CD4-positive, alpha-beta T cell (primary cell): ENCODE data around the gene FKBP1A. TPM values are rescaled to one million over a fixed set of nuclear protein-coding genes. Genes with fewer than 3 reads are reported as not detected.

Experiments used
- ATAC-seq: fragments of 200-7000 bp; cut with Tn5 transposase; one replicate; pipeline ENCODE4 v1.10.0; 2022; ENCODE audit warnings: mild to moderate bottlenecking; ENCODE audit not compliant: poor library complexity
- CTCF ChIA-PET: fragments of 350-600 bp; sonication (Branson Sonifier 250); formaldehyde crosslinking; loops from one replicate; lab custom pipeline; 2021; ENCODE audit warnings: antibody characterized with exemption, inconsistent platforms; lab: Charles Lee
- POLR2A ChIA-PET: fragments of 350-600 bp; sonication (Branson Sonifier 250); formaldehyde crosslinking; loops from one replicate; lab custom pipeline; 2021; ENCODE audit warnings: antibody characterized with exemption, inconsistent platforms; lab: Charles Lee
- DNase-seq, 14 experiments: peaks; one replicate each; pipeline ENCODE4 v3.0.0-alpha.2; 2013 to 2020; ENCODE audit warnings: mixed read lengths in 2 of 14
- H3K27ac ChIP-seq, 2 donors: one replicate each; pipeline versions ENCODE4 v1.5.1 to v1.7.0; 2013; ENCODE audit warnings: low read length in 2 of 2, low read depth in 1 of 2, mild to moderate bottlenecking in 1 of 2
- H3K27me3 ChIP-seq, 2 experiments: 1 replicate in 1 of 2; 2 replicates in 1 of 2; pipeline versions ENCODE4 v1.6.1 to v1.7.0; 2013; ENCODE audit warnings: low read length in 2 of 2, control low read depth in 1 of 2, mild to moderate bottlenecking in 1 of 2, moderate library complexity in 1 of 2; ENCODE audit not compliant: insufficient read depth in 2 of 2, control insufficient read depth in 1 of 2
- H3K36me3 ChIP-seq: one replicate; pipeline ENCODE4 v1.6.1; 2013; ENCODE audit warnings: low read length, control low read depth; ENCODE audit not compliant: insufficient read depth
- H3K4me1 ChIP-seq: one replicate; pipeline ENCODE4 v1.6.1; 2013; ENCODE audit warnings: low read length, control low read depth; ENCODE audit not compliant: insufficient read depth
- H3K4me3 ChIP-seq: one replicate; pipeline ENCODE4 v1.5.1; 2013; ENCODE audit warnings: mild to moderate bottlenecking, low read length, moderate library complexity
- H3K9me3 ChIP-seq, 2 experiments: 1 replicate in 1 of 2; 2 replicates in 1 of 2; pipeline versions ENCODE4 v1.6.1 to v1.7.0; 2013; ENCODE audit warnings: low read length in 2 of 2, mild to moderate bottlenecking in 2 of 2, control low read depth in 1 of 2, moderate library complexity in 1 of 2; ENCODE audit not compliant: control insufficient read depth in 1 of 2, insufficient read depth in 1 of 2
- H3K27ac Mint-ChIP-seq: one replicate; pipeline ENCODE4 v1.8.0; 2020; ENCODE audit warnings: mixed read lengths
- H3K27me3 Mint-ChIP-seq: one replicate; pipeline ENCODE4 v1.8.0; 2021; ENCODE audit warnings: mixed read lengths
- H3K36me3 Mint-ChIP-seq: one replicate; pipeline ENCODE4 v1.8.0; 2021; ENCODE audit warnings: low read depth, mixed read lengths
- H3K4me1 Mint-ChIP-seq: one replicate; pipeline ENCODE4 v1.8.0; 2021; ENCODE audit warnings: low read depth, mixed read lengths
- H3K4me3 Mint-ChIP-seq: one replicate; pipeline ENCODE4 v1.8.0; 2020; ENCODE audit warnings: mild to moderate bottlenecking, mixed read lengths
- H3K9me3 Mint-ChIP-seq: one replicate; pipeline ENCODE4 v1.8.0; 2020; ENCODE audit warnings: mixed read lengths
- intact Hi-C, 2 experiments: fragments of 100-400 bp; cut with DNase I in 1 of 2; cut with micrococcal nuclease in 1 of 2; formaldehyde crosslinking; loops; one replicate each; pipeline versions ENCODE4 v1.15.1 to v1.9.0; 2023 to 2025; cut with DNase I, micrococcal nuclease
- total RNA-seq, 174 experiments: library from RNA in 2 of 174; stranded (reverse) in 2 of 174; gene quantifications; one replicate each; pipeline ENCODE4 v1.2.3 and lab custom pipeline; 2021 to 2026
- TF ChIP-seq, protein P1 (sequence below): fragments of 200-600 bp; IDR thresholded peaks from one replicate; pipeline ENCODE4 v1.8.0; 2022; ENCODE audit warnings: antibody characterized with exemption, mild to moderate bottlenecking

FKBP1A gene
- total RNA-seq, 2 experiments from 2014 or later: 43.3 to 45.4 TPM

- ATAC-seq (no peak), DNase-seq (no peak)
- Histone ChIP-seq H3K4me1 (peaks cover 24% of the 10 kb centered on the region), H3K27ac (no peak overlapping the region), H3K27me3 (no peaks in the 10 kb centered on the region), H3K9me3 (peaks cover 0 to 7% of the 10 kb centered on the region in 2 experiments), H3K4me3 (no peak overlapping the region), H3K36me3 (no peaks in the 10 kb centered on the region)
- H3K27me3 Mint-ChIP-seq: no peaks in the 10 kb centered on the region
- ChIA-PET CTCF (interaction anchor here (0.7 to 1.9 kb wide), 3 partner anchors 10 to 44 kb away, joined by 3 to 4 read pairs (median 3); no protein-coding TSS in a partner anchor), POLR2A (no interaction called here)
- H3K36me3 Mint-ChIP-seq: peaks cover 5% of the 10 kb centered on the region
- H3K4me3 Mint-ChIP-seq: peak overlapping the region; percentile 42
- TF ChIP-seq, protein P1, sequence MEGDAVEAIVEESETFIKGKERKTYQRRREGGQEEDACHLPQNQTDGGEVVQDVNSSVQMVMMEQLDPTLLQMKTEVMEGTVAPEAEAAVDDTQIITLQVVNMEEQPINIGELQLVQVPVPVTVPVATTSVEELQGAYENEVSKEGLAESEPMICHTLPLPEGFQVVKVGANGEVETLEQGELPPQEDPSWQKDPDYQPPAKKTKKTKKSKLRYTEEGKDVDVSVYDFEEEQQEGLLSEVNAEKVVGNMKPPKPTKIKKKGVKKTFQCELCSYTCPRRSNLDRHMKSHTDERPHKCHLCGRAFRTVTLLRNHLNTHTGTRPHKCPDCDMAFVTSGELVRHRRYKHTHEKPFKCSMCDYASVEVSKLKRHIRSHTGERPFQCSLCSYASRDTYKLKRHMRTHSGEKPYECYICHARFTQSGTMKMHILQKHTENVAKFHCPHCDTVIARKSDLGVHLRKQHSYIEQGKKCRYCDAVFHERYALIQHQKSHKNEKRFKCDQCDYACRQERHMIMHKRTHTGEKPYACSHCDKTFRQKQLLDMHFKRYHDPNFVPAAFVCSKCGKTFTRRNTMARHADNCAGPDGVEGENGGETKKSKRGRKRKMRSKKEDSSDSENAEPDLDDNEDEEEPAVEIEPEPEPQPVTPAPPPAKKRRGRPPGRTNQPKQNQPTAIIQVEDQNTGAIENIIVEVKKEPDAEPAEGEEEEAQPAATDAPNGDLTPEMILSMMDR: no peak
- H3K27ac Mint-ChIP-seq: no peak overlapping the region
- H3K4me1 Mint-ChIP-seq: peaks cover 24% of the 10 kb centered on the region
- intact Hi-C loops: loop anchor here in 1 of 2 experiments (10.0 kb wide), 1 partner anchor 708 kb away; the partner anchor contains the start of gene STK35
- no peaks in the 10 kb centered on the region for H3K9me3 Mint-ChIP-seq
Observed at GRCh38 chr20:1396702-1397101, 3.8 kb upstream of the FKBP1A start.

DNA sequence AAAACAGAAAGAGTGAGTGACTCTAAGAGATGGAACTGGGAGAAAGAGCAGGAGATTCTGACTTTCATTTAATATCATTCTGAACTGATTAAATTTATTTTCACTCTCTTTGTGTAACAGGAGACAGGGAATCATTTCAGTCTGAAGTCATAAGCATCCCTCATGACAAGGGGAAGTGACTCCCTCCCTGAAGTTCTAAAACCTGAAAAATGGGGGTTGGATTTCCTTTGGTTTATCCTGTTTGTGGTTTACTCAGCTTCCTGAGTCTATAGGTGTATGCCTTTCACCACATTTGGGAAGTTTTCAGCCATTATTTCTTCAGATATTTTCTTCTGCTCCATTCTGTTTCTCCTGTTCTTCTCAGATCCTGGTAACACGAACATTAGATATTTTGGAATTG, 3.4 kb upstream of the FKBP1A start:
- CTCF ChIA-PET: interaction anchor here (0.7 to 1.5 kb wide), 2 partner anchors 9 to 45 kb away, joined by 3 read pairs; no protein-coding TSS in a partner anchor
- intact Hi-C loops: loop anchor here in 1 of 2 experiments (10.0 kb wide), 1 partner anchor 709 kb away; the partner anchor contains the start of gene STK35
- H3K4me1 Mint-ChIP-seq: peaks cover 28% of the 10 kb centered on the region
- Histone ChIP-seq H3K36me3 (no peaks in the 10 kb centered on the region), H3K27me3 (no peaks in the 10 kb centered on the region), H3K4me3 (no peak overlapping the region), H3K4me1 (peaks cover 29% of the 10 kb centered on the region), H3K27ac (no peak overlapping the region), H3K9me3 (peaks cover 0 to 7% of the 10 kb centered on the region in 2 experiments)
- TF ChIP-seq, protein P1: no peak
- POLR2A ChIA-PET: no interaction called here
- H3K27ac Mint-ChIP-seq: no peak overlapping the region
- ATAC-seq (no peak), DNase-seq (no peak)
- H3K9me3 Mint-ChIP-seq: no peaks in the 10 kb centered on the region
- H3K27me3 Mint-ChIP-seq: no peaks in the 10 kb centered on the region
- H3K4me3 Mint-ChIP-seq: peak overlapping the region; percentile 42
- peaks cover 5% of the 10 kb centered on the region for H3K36me3 Mint-ChIP-seq

DNA sequence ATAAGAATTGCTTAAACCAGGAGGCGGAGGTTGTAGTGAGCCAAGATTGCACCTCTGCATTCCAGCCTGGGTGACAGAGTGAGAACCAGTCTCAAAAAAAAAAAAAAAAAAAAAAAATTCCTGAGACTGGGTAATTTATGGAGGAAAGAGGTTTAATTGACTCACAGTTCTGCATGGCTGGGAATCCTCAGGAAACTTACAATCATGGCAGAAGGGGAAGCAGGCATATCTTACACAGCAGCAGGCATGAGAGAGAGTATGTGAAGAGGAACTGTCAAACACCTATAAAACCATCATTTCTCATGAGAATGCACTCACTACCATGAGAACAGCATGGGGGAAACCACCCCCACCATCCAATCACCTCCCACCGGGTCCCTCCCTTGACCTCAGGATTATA, 1.8 kb upstream of the FKBP1A start:
- TF ChIP-seq, protein P1: no peak
- Mint-ChIP-seq H3K9me3 (no peaks in the 10 kb centered on the region), H3K4me3 (peak overlapping the region; percentile 15), H3K27ac (no peak overlapping the region), H3K4me1 (peaks cover 44% of the 10 kb centered on the region), H3K36me3 (peaks cover 5% of the 10 kb centered on the region), H3K27me3 (no peaks in the 10 kb centered on the region)
- intact Hi-C loops: loop anchor here (2.0 to 10.0 kb wide), 4 partner anchors 43 to 710 kb away; partner anchors contain the start of gene STK35 (in 1 of the 2)
- H3K36me3 ChIP-seq: no peaks in the 10 kb centered on the region
- H3K4me1 ChIP-seq: peaks cover 45% of the 10 kb centered on the region
- no peak for ATAC-seq
- no peaks in the 10 kb centered on the region for H3K27me3 ChIP-seq
- H3K9me3 ChIP-seq: peaks cover 0 to 7% of the 10 kb centered on the region in 2 experiments
- CTCF ChIA-PET: no interaction called here
- no peak overlapping the region for H3K4me3 ChIP-seq
- DNase-seq: no peak
- POLR2A ChIA-PET: no interaction called here
- H3K27ac ChIP-seq: no peak overlapping the region
